Stimulated activated naive CD4-positive, alpha-beta T cell (primary cell): ENCODE data around the gene PLXND1.
A peak's percentile ranks its signal among the peaks of the same experiment; 100 is the strongest.

Experiments
- DNase-seq, 6 experiments: peaks; one replicate each; lab custom pipeline; 2025; lab: John Stamatoyannopoulos, UW

PLXND1 gene

DNA sequence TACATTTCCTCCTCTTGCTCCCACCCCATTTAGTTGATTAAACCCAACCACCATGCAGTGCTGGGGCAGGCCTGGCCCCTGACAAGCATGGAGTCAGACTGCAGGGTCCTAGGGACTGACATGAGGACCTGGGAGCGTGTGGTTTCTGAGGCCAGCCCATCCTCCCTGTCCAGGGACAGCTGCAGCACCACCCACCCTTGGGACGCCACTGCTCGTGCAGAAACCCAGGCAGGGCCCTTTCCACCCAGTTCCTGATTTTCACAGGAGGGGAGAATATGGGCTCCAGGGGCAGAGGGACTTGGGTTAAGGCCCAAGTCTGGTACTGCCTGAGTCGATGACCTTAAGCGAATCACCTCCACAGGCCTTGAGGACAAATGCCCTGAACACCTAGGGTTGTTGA lies 23.7 kb downstream of the PLXND1 start:
- DNase-seq: no peak

DNA sequence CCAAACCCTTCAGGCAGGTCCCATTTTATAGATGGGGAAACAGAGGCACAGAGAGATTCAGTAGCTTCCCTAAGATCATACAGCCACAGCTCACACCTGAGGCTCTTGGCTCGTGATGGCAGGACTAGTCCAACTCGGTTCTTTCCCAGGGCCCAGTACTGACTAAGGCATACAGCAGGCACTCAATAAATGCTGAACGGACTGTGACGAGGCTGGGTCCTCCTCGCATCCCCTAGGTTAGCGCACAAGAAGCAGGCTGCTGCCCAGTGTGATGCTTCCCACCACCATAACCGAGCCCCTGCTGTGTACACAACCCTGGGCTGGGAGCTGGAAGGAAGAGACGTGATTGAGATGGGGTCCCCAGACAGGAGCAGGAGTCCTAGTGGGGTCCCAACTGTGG lies 24.9 kb downstream of the PLXND1 start:
- DNase-seq: no peak

DNA sequence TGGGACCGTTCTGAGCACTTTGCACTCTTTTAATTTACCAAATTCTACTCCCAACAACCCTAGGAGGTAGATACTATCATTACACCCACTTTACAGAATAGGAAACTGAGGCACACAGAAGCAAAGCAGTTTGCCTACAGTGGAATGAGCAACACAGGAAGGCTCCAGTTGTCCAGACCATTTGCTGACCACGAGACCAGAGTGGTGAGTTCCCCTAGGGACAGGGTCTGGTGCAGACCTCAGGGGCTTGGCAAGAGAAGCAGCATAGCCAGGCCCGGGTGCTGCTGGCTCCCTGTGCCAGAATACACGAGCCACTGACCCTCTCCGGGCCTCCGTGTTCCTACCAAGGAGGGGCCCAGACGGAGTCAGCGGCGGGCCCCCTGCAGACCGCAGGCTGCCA lies 26.5 kb downstream of the PLXND1 start:
- DNase-seq: no peak

DNA sequence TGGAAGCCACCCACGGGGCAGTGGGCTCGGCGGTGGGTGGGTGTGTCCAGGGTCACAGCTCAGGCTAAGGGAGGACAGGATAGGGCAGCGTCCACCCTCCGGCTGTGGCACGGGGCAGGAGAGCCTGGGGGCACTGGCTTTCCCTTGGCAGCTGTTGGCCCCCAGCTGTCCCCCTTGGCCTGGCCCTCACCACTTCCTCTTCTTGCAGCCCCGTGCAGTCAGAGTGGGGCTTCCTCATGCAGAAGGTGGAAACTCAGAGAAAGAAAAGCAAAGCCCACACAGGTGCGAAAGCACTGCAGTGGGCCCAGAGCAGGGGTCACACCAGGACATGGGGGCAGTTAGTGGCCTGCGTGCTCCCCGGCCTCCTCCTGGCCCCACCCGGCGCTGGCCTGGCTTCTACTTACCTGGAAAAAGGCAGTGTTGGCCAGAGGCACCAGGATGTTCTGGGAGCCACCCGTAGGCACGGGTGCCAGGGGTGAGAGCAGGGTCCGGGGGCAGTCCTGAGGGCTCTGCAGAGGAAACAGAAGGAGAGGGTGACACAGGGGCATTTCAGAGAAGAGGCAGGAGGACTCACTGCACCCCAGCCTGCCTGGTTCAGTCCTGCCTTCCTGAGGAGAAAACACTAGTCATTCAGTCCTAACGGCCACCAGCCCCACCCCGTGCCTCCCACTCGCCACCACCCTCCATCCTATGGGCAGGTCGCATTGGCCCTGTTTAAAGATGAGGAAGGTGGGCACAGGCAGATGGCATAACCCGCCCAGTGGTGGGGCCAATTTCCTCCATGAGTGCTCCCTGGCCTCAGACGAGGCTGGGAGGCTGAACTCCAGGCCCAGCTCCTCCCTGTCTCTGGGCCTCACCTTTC lies 28.3 kb downstream of the PLXND1 start:
- DNase-seq: peak in 1 of 6 experiments; percentile 6

DNA sequence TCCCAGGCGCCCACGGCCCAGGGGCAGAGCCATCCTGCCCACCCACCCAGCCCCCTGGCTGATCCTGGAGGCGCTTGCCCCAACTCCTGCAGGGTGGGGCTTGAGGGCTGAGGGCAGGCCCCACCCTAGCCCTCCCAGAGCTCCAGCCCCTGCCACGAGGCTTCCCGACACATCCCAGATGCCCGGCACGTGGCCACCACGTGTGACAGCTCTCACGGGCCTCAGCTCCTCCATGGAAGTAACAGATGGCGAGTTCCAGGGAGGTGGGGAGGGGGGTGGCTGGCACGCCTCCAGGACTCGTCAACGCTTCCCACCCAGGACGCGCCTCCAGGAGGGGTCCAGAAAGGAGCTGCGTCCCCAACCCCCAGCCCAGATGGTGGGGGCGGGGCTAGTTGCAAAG lies 29.1 kb downstream of the PLXND1 start:
- DNase-seq: no peak

DNA sequence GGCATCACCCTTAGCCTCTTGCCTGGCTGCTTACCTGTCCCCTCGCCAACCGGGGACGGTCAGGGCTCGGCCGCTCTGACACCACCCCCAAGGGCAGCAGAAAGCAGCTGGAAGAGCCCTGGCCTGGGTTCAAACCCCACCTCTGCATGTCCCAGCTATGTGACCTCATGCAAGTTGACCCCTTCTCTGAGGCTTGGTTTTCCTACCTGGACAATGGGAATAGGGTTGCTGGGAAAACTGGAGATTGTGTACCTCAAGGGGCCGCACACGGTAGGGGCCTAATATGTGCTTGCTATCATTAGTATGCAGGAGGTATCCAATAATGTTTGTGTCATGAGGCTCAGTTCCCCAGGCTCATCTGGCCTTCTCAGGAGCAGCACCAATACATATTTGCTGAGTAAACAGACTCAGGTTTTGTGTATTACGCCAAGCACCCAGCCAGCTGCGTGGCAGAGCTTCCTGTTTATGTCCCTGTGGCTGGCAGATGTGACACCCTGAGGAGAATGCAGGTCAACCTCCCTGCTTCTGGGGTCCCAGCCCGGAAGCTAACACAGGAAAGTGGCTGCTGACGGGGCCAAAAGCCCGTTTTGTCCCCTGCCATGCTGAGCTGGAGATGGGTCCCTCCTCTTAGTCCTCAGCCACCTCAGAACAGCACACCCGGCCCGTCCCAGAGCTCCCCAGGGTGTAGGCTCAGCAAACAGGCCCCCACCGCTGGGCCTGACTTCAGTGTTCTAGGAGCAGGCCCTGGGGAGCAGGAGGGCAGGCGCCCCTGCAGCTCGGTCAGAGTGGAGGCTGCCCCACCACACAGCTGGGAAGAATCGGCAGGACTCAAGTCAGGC lies 29.7 kb downstream of the PLXND1 start:
- peak; percentile 8 to 73 (median 43) for DNase-seq

DNA sequence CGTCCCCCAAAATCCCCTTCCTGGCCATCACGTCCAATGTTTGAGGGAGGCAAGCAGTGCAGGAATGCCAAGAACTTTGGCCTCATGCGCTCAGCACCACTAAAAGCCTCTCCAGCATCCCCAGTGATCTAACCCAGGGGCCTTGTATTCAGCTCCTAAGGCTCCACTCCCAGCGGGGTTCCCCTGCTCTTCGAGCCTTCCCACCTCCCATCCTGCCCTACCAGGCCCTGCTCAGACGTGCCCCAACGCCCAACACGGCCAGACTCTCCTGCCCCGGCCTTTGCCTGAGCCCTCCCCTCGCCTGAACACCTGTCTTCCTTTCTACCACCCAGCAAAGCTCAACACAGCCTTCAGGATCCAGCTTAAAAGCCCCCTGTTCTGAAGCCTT lies 30.5 kb downstream of the PLXND1 start:
- no peak for DNase-seq

DNA sequence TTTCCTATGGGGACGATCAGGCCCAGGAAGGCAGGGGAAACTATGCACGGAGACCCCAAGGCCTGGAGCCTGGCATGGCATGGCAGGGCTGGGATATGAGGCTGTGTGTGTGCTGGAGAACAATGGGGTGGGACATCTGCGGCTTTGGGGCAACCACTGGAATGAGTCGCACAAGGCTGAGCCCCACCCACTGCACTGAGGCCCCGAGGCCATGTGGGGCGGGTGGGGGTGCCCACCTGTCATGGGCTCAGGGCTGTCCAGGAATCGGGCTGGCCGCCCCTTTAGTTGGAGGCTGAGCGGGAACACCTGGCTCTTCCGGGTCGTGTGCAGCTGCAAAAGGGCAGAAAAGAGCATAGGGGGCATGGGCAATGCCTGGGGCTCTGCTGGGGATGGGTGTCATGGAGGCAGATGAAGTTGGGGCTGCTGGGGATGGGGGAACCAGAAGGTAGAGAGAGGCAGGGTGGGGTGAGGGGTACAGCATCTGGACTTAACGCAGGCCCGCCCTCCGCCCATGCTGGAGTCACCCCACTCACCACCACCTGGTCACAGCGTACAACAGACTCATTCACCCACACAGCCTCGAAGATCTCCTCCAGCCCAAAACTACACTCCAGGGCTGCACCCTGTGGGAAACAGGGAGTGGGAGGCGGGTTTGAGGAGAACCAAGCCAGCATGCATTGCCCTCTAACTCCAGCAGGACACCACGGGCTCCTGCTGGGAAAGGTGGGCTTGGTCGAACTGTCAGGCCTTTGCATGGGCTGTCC lies 31.1 kb downstream of the PLXND1 start:
- DNase-seq: no peak

DNA sequence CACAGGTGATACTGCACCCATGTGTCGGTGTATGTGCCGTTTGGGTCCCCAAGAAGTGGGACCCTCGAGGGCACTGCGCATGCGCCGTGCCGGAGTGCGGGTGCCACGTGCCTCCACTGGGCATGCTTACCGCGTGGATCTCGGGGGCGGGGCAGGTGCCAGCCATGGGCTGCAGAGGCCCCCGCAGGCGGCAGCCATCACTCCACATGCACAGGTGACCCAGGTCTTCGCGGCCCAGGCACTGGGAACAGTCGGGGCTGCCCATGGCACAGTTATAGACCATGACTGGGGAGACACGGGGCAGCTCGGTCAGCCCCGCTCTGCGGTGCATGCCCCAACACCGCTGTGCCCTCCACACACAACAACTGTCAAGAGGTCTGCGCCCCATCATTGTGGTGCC lies 32.3 kb downstream of the PLXND1 start:
- DNase-seq: no peak

DNA sequence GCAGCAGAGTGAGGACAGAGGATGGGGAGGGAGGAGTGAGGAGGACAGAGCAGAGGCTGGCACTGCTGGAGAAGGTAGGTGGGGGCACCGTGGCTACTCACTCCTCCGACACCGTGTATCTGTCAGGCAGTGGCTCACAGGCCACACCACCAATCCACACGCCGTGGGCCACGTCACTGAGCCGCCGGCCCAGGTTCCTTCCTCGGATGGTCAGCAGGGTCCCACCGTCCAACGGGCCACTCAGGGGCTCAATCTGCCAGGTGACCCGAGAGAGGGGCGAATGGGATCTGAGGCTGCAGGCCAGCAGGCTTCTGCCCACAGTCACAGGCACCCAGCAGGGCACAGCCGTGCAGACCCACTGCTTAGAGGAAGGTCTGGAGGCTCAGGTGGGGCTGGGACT lies 33.0 kb downstream of the PLXND1 start:
- DNase-seq: no peak

DNA sequence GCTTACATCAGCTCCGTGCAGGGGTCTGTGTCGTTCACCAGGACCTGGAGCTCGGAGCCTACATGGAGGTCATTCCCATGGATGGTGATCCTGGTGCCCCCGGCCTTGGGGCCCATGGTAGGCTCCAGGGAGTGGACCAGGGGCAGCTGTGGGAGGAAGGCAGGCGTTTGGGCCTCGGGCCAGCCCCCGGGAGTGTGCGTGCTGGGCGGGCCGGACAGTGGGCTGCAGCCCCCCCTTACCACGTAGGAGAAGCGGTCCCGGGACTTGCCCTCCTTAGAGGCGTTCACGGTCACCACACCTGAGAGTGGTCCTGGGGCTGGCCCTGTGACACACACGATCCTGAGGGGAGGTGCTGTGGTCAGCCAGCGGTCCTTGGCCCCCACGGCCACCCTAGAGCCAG lies 33.9 kb downstream of the PLXND1 start:
- no peak for DNase-seq

DNA sequence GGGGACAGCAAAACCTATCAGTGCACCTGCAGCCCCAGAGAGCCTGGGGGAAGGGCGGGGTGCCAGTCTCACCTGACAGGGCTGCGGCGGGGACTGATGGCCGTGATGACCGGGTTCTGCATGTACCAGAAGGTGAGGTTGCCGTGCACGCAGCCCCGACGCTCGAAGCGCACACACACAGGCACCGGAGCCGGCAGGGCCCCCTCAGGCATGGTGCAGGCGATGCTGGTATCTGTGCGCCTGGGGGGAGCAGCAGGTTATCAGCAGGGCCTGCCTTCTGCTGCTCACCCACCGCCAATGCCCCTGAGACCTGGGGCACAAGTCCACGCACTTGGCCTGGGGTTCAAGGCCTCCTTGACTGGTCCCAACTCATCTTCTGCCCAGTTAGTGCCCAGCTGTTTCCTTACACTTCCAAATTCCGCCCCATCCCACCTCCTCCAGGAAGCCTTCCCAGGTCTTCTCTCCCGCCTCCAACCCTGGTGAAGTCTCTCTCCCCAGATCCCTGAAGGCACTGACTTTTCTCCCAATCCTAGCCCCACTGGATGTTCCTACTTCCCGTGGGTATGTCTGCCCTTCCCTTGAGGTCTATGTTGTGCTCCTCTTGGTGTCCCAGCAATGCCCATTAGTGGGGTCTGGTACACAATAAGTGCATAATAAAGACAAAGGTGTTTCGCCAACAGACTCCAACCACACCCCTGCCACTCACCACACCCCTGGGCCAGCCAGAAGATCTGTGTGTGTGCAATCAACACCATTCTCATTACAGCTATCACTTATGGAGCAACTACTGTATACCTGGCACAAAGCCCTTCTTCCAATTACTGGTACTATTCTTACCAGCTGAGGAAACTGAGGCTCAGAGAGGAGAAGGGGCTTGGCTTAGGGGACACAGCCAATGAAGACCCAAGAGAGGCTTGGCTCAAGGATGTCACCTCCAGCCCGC lies 34.6 kb downstream of the PLXND1 start:
- no peak for DNase-seq

DNA sequence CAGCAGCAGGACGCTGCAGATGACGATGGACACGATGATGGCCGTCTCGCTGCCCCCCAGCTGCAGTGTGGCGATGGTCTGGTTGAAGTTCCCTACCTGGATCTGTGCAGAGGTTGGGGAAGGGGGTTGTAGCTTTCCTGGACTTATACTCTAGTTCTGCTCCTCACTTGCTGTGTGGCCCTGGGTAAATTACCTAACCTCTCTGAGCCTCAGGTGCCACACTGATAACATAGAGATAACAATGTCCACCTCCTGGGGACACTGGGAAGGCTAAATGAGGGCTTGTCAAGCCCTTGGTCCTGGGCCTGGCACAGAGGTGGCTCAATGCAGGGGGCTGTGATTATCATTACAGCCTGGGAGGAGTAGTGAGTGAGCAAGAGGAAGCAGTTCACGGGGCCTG lies 36.6 kb downstream of the PLXND1 start:
- DNase-seq: no peak

DNA sequence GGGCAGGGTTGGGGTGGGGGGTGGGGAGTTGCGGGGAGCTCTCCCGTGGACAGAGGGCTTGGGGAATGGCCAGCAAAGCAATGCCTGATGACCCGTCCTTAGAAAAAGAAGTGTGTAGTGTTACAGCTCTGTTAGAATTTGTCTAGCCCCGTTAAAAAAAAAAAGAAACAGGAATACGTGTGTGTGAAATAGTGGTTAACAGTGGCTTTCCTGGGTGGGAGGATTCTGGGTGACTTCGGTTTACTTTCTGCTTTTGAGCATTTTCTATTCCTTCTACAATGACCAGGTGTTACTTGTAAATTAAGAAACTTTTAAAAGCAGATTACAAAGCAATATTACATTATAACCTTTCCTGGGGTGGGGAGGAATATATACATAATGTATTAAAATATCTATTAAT lies 38.5 kb downstream of the PLXND1 start:
- no peak for DNase-seq

DNA sequence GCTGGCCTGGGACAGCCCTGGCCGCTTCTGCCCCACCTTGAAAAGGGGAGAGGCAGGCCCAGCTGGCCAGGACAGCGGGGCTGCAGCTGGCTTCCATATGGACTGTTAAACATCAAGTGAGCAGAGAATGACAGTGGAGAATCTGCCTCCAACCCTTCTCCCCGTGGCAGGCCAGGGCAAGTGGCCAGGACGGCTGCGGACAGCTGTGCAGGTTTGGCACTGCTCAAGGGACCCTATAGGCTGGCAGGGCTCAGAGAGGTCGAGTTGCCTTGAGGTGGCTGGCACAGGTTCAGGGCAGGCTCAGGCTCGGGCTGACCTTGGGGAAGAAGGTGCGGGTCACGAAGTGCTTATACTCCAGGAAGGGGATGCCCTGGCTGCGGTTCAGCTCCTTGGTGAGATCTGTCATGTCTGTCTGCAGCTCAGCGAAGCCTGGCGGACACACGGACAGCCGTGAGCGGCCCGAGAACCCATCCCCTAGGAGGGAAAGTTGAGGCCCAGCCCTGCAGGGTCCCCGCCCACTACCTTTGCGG lies 39.2 kb downstream of the PLXND1 start:
- no peak for DNase-seq

DNA sequence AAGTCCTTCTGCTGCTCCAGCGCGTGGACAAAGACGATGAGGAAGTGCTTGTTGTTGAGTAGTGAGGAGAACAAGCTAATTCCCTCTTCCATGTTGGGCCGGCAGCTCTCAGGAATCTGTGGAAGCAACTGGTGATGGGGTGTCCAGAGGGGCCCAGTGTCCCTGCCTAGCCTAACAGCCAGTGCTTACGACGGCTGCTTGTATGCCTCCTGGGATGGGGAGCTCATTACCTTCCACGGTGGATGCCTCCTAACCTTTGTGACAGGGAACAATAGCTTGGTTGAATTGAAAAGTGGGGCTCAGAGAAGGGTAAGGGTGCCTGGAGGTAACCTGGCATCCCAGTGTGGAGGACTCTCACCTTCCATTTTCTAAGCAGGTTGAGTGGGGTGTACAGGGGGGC lies 40.6 kb downstream of the PLXND1 start:
- DNase-seq: no peak

DNA sequence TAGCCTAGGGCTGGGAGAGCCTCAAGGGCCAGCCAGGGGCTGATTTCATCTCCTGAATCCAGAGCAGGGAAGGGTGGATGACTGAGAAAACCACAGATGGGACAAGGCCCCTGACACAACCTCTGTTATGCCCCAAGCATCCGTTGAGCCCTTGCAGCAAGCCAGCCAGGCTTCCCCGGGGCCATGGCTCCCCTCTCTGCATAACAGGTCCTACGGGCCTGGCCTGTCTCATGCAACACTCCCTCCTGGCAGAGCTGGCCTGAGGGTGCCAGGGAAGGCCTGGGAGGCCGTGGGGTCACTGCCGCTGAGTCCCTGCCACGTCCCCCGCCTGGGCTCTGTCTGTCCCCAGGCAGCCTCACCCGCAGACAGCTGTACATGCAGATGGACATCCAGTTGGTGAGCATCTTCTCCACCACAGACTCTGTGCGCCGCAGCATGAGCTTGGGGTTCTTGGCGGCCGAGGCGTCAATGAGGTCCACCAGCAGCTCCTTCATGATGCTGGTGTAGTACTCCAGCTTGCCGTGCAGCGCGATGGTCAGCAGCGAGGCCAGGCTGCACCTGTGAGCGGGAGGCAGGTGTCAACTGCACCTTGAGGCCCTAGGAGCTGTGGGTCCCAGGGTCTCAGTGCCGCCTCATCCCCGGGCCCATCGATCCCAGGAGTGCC lies 41.4 kb downstream of the PLXND1 start:
- no peak for DNase-seq

DNA sequence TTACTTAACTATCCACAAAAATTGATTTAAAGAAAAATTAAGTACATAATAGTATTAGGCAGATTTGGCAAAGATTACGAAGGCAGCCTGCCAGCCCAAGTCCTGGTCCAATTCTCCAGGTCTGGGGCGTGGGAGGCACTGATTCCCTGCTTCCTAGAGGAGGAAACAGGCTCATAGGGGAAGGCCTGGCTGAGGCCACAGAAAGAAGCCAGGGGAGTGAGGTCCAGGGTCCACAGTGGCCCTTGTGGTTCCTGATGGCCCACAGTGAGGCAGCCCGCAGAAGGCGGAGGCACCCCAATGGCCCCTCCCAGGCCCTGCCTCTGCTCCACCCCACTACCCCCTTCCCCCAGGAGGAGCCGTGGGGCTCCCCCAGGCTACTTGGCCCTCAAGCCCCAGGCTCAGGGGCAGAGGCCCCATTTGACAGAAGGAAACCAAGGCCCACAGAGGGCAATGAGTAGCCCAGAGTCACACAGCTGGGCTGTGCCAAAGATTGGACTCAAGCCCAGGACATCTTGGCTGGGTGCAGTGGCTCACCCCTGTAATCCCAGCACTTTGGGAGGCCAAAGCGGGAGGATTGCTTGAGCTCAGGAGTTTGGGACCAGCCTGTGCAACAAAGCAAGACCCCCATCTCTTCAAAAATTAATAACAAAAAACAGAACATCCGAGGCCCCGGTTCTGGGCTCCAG lies 42.5 kb downstream of the PLXND1 start:
- DNase-seq: no peak

DNA sequence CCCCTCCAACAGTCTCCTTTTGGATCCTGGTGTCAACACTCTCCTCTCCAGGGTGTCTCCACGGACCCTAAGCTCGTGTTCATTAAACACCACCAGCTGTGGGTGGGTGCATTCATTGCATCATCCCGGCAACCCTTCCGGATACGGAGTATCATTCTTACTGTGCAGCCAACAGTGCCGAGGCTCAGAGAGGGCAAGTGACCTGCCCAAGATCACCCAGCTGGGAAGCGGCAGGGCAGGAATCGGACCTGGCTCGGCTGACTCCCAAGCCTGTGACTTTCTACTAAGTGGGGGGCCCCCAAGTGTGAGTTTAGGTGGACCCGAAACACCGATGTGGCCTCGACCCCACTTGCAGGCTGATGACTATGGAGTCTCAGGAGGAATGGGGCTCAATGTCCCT lies 43.1 kb downstream of the PLXND1 start:
- no peak for DNase-seq

DNA sequence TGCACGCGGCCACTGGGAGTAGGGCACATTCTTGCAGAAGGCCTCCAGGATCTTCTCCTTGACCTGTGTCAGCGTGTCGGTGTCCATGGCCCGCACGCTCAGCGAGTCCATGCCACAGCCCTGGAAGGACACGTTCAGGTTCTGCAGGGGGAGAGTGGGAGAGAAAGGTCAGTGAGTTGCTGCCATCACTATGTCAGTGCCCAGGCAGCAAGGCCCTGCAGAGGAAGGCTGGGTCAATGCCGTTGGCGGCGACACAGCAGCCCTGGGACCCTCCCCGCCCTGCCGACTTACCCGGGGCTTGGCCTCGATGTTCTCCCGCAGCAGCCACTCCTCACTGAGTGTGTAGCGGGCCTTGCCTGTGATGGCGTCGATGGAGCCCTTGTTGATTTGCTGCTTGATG lies 43.7 kb downstream of the PLXND1 start:
- DNase-seq: no peak
